Stromal cell of bone marrow (primary cell): ENCODE measurements around the gene MRPL28.
"Not testable (repeated sequence)": the region's sequence is repeated elsewhere in the genome, so short reads cannot be mapped to it uniquely, and the experiment has no call there.

Source experiments
- DNase-seq: peaks from one replicate; pipeline ENCODE4 v3.0.0-alpha.2; 2012; ENCODE audit warnings: low read depth

Gene MRPL28

DNA sequence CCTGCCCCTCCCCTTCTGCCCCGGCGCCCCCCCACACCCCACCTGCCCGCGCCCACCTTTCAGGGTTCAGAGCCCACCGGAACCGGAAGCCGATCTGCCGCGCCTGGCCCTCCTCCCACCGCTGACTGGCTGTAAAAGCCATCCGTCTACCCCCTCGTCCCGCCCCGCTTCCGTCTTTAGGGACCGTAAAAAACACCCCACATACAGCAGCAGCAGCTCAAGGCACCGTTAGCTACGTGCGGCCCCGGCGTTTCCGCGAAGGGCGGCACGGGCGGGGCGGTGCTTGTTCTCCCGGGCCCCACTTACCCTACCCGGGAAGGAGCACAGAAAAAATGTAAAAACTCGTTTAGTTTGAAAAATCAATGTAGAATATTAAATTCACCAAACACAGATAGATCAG lies at the start of gene MRPL28:
Gene MRPL28, minus strand, starts transcription at position 96 of the 400 bp plus-strand sequence. CDS start 320 bp downstream, outside the sequence.
- peak; percentile 88 for DNase-seq

DNA sequence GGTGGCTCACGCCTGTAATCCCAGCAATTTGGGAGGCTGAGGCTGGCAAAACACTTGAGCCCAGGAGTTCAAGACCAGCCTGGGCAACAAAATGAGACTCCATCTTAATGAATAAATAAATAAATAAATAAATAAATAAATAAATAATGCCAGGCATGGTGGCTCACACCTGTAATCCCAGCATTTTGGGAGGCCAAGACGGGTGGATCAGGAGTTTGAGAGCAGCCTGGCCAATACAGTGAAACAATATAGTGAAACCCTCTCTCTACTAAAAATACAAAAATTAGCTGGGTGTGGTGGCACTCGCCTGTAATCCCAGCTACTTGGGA lies 44.8 kb upstream of the MRPL28 start:
- DNase-seq, result not testable (repeated sequence)

DNA sequence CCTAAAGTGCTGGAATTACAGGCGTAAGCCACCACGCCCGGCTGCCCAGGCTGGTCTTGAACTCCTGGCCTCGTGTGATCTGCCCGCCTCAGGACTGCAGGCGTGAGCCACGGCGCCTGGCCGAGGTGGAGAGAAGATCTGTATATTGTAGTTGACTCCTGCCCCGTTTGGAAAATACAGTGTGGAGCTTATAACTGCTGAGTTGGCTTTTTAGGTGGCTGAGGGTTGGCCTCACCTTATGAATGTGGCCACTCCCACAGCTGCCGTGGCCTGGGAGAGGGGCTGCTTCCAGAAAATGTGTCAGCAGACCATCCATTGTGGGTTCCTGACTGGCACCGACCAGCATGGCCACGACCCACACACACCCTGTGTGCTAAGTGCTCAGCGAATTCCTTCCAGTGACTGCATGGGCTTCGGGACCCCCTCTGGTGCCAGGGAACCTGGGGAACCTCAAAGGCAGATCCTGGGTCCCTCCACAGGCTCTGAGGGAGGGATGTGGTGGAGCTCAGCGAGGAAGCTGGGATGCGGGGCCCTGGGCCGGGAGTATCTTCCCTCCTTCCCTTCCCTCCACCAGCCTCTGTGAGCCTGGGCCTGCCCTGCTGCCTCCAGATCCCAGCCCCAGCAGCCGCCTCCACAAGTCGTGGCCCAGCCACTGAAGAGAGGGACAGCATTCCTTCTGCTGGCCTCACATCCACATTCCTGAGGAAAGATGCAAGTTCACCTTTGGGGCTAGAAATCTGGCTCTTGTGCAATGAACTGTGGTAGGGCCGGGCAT lies 44.2 kb upstream of the MRPL28 start:
- no peak for DNase-seq

DNA sequence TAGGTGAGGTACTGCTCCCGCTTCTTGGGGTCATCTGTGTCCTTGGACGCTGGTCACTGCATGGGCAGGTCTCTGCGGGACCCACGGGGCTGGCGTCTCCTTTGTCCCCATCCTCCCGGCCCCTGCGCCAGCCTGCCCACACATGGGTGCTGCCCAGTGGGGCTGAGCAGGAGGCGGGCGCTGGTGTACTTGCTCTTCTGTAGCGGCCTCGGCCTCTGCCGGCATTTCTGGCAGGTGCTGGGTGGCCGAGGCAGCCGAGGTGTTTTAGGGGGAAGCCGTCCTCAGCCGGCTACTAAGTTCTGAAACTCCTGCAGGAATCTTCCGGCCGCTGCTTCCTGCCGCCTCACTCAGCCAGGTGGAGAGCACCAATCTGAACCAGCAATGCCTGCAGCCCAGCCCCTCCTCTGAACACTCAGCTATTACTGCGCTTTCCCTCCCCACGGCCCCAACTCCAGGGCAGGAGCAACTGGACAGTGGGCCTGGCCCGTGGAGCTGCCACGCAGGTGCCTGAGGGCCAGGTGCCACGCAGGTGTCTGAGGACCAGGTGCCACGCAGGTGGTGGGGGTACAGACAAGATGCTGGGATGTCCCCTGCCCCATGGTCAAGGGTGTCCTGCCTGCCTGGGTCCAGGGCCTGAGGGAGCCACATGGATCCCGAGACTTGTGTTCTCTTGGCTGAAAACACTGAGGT lies 41.4 kb upstream of the MRPL28 start:
- DNase-seq, result no peak

DNA sequence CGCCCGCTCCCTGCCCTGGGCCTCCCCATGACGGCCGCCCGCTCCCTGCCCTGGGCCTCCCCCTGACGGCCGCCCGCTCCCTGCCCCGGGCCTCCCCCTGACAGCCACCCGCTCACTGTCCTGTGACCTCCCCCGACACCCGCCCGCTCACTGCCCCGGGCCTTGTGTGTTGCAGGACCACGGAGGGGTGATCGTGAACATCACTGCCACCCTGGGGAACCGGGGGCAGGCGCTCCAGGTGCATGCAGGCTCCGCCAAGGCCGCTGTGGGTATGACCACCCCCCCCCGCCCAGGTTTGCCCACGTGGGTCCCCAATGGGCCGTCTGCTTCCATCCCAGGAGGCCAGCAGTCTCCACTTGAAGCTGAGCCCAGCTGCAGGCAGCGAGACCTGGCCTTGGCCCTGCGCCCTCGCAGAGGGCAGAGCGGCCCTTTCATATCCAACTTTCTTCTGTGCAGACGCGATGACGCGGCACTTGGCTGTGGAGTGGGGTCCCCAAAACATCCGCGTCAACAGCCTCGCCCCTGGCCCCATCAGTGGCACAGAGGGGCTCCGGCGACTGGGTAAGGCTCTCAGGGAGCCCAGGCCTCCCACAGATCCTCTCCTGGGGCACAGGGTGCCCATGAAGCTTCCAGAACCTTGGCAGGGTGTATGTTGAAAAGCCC lies 40.3 kb upstream of the MRPL28 start:
- no peak for DNase-seq

DNA sequence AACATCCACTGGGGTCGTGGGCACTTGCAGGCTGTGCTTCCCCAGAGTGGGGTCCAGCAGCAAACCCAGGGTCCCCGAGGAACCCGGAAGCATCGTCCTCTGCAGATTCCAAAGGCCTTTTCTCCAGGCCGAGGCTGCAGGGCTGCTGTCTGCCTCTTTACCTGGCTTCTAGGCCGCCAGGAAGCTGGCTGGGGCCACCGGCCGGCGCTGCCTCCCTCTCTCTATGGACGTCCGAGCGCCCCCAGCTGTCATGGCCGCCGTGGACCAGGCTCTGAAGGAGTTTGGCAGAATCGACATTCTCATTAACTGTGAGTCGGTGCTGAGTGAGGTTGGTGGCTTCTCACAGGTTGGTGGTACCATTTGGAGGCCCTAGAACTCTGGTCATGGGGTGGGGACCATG lies 36.9 kb upstream of the MRPL28 start:
- no peak for DNase-seq

DNA sequence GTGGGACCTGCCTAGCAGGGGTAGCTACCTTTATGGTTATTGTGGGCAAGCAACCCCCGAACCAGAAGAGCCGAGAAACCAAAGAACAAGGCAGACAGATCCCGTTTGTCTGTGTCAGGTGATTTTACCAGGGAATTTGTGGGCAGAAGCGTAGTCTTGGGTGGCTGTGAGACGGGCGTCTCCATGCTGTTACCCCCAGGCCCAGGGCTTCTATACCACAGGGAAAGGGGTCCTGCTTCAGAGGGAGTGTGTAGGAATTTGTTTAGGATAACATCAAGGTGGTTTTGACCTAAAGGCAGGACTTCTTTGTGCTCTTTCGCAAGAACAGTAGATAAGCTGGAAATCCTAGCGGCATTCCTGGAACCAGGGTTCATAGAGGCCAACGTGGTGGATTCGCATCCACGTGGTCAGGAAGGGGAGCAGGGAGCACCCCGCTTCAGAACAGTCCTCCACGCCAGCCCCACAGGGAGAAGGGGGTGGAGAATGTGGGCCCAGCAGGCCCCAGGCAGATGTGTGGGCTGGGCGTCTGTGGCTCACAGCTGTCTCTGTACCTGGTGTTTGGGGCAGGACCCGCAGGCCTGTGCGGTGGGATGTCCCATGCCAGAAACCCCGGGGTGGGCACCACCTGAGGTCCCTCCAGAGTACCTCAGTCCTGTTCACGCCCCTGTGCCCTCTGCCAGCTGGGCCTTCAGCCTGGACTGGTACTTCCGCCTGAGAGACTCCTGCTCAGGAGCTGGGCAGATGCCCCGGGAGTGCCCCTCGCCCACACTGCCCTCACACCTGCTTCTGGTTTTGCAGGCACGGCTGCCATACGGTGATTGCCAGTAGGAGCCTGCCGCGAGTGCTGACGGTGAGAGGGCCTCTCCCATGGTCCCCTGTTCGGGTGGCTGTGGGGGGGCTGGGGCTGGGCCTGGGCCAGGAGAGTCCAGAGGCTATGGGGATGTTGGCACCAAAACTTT lies 35.5 kb upstream of the MRPL28 start:
- no peak for DNase-seq

DNA sequence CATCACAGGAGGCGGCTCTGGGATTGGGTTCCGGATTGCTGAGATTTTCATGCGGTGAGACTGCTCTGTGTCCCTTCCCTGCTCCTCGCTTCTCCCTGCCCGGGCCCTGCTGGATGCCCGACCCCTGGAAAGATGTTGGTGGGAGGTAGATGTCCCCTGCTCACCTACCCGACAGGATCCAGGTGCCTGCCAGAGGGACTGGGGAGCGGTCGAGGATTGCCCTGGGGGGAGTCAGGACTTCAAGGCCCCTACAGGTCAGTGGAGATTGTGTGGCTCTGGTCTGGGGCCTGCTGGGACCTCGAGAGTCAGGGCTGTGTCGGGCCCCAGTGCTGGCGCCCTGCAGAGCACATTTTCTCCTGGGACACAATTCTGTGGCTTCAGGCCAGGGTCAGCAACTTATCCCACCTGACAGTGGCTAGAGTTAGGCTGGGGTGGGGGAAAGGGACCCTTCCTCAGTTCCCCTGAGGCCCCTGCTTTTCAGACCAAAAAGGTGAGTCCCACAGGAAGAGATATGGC lies 34.7 kb upstream of the MRPL28 start:
- no peak for DNase-seq

DNA sequence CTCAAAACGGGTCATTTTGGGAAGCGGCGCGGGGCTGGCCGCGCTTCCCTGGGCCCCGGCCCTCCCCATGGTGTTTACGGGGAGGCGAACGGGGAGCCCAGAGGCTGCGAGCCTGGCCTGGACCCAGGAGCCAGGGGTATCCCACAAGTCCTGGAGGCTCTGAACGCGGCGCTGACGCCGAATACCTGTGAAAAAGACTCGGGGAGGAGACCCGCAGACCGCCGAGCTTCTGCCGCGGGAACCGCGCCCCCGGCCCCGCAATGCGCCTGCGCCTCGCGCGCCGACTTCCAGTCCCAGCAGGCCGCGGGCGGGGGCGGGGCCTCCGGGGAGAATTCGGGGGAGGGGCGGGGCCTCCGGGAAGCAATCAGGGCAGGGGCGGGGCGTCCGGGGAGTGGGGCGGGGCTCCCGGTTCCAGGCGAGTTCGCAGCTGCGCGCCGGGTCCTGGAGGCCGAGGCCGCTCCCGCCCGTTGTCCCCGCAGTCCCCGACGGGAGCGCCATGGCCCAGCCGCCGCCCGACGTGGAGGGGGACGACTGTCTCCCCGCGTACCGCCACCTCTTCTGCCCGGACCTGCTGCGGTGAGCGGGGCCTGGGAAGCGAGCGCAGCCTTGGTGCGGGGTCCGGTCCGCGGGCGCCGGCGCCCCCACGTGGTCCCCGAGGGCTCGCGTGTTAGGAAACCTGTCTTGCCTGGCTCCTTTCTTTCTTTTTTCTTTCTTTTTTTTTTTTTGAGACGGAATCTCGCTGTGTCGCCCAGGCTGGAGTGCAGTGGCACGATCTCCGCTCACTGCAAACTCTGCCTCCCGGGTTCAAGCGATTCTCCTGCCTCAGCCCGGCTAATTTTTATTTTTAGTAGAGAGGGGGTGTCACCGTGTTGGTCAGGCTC lies 31.4 kb upstream of the MRPL28 start, which contains the start of gene DECR2:
Gene DECR2, plus strand, starts transcription at position 418 of the 881 bp plus-strand sequence. Its CDS starts 79 bp downstream, at position 497.
- DNase-seq, result peak; percentile 77

DNA sequence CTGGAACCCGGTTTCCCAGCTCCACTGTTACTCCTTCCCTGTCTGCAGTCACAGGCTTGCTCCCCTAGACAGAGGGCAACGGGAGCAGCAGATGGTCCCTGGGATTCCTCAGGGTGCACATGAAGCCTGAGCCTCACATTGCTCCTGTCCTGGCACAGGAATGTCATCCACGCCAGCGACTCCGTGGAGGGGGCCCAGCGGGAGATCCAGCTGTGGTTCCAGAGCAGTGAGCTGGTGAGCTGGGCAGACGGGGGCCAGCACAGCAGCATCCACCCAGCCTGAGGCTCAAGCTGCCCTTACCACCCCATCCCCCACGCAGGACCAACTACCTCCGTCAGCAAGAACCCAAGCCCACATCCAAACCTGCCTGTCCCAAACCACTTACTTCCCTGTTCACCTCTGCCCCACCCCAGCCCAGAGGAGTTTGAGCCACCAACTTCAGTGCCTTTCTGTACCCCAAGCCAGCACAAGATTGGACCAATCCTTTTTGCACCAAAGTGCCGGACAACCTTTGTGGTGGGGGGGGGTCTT lies 29.8 kb upstream of the MRPL28 start:
- no peak for DNase-seq

DNA sequence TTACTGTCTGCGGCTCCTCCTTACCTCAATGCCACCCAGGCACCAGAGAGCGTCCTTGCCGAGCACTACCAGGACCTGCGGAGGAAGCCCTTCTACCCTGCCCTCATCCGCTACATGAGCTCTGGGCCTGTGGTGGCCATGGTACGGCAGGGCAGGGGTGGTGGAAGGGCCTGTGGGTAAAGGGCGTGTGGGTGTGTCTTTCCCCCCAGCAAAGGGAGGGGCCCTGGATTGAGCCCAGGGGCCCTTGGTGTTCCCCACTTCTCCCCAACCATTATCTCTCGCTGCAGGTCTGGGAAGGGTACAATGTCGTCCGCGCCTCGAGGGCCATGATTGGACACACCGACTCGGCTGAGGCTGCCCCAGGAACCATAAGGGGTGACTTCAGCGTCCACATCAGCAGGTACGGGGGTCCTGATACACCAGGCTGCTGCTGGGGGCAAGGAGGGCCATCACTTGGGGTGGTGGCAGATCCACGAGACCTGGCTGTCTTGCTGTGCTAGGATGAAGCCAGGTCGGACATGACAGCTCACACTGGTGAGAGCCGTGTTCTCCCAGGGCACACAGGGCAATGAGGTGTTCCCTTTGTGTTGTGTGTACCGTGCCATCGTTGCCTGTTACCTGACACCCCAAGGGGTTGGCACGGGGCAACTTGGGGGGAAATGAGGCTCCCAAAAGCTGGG lies 29.1 kb upstream of the MRPL28 start:
- no peak for DNase-seq

DNA sequence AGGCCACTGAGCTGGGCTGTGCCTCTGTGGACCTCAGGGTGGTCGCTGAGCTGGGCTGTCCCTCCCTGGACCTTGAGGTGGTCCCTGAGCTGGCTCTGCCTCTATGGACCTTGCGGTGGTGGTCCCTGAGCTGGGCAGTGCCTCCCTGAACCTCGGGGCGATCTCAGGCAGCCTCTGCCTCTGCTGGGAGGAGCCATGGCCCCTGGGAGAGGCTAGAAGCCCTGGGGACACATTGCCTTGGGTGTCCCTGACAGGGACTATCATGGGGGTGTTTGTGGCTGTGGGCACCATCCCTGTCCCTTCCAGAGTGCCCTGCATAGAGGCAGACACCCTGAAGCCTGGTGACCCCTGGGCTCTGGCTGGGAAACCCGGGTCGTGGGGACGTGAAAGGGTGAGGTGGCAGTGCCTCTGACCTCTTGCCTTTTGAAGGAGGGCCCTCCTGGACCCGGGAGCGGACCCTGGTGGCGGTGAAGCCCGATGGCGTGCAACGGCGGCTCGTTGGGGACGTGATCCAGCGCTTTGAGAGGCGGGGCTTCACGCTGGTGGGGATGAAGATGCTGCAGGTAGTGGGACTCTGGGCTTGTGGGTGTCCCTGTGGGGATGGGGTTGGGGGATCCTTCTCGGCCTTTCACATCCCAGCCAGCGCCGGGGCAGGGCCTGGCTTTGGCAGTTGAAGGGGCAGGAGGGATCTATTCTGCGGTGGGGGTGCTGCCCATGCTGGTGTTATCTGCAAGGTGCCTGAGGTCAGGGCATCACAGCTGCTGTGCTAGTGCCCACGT lies 28.4 kb upstream of the MRPL28 start:
- DNase-seq, result no peak

DNA sequence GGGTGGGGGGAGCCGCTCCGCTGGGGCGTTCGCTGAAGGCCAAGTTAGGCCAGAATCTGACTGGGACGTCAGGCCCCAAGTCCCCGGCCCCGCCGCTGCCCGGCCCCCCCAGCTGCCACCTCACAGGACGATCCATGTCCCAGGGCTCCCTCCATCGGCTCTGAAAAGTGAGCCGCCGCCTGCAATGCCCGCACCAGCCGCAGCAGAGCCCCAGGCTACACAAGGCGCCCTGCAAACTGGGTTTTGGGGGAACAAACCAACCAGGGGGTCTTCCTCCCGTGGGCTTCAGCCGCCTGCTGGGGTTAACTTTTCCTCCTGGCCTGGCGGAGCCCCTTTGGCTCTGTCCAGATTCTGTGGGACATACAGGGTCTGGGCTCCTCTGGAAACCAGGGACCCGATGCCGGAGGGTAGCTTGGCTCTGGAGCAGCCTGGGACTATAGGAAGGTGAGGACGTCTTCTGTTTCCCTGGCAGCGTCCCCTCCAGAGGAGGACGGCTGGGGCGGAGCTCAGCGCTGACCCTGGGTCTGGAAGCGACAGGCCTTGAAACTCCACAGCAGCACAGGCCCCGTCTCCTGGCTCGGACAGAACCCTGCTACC lies 27.5 kb upstream of the MRPL28 start:
- DNase-seq, result peak; percentile 47

DNA sequence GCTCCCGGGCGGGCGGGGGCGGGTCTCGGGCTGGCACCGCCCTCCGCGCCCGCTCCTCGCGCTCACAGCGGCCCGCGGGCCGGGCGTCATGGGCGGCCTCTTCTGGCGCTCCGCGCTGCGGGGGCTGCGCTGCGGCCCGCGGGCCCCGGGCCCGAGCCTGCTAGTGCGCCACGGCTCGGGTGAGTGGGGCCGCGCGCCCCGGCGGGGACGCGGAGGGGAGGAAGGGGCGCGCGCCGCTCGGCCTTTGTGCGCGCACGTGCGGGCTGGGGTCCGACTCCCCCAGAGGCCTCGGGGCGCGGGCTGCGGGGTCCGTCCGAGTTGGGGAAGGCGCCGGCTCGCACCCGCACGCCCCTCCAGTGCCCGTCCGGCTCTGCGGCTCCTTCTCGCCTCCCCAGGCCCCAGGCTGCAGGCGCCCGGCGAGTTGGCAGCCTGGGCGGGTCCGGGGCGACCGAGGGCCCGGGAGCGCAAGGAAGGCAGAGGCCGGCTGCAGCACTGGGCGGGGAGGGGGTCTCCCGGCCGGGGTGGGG lies 26.9 kb upstream of the MRPL28 start, which contains the start of gene NME4:
Gene NME4, plus strand, starts transcription at position 65 of the 527 bp plus-strand sequence. Its CDS starts 24 bp downstream, at position 89.
- DNase-seq, result no peak

DNA sequence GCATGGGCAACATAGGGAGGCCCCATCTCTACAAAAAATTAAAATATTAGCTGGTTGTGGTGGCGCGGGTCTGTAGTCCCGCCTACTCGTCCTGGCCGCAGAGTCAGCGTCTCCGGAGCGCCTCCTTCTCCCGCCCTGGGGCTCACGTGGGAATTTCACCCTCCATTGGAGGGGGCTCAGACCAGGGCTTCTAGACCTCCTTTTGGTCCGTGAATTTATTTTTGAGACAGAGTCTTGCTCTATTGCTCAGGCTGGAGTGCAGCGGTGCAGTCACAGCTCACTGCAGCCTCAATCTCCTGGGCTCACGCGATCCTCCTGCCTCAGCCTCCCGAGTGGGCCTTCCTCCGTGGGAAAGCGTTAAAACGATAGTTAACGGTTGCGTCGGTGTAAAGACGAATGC lies 26.3 kb upstream of the MRPL28 start:
- no peak for DNase-seq

DNA sequence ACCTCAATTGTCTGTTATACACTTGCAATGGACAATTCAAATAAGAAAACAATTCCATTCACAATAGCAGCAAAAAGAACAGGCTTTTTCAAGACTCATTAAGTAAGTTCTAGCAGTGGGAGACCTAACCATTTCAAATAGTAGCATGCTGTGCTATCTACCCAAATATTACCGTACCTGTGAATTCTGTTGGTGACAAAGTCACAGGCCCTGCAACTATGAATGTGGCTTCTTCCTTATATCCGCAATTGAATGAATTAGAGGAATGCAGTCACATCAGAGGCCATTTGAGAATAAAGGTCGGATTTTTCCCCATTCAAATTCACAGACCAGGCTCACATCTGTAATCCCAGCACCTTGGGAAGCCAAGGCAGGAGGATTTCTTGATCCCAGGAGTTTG lies 25.9 kb upstream of the MRPL28 start:
- DNase-seq, result no peak

DNA sequence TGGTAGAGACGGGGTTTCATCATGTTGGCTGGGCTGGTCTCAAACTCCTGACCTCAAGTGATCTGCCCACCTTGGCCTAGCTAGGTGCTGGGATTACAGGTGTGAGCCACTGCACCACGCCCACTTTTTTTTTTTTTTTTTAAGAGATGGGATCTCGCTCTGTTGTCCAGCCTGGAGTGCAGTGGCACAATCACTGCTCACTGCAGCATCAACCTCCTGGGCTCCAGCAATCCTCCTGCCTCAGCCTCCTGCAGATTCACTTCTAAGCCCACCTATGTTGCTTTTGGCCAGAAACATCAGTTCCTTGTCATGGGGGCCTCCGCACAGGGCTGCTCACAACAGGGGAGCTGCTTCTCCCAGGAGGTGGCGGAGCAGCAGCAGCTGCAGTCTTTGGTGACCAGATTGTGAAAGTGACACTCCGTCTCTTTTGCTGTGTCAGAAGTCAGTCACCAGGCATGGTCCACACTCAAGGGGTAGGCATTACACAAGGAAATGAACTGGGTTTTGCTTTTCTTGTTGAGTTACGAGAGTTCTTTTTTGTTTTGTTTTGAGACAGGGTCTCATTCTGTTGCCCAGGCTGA lies 22.2 kb upstream of the MRPL28 start:
- no peak for DNase-seq

DNA sequence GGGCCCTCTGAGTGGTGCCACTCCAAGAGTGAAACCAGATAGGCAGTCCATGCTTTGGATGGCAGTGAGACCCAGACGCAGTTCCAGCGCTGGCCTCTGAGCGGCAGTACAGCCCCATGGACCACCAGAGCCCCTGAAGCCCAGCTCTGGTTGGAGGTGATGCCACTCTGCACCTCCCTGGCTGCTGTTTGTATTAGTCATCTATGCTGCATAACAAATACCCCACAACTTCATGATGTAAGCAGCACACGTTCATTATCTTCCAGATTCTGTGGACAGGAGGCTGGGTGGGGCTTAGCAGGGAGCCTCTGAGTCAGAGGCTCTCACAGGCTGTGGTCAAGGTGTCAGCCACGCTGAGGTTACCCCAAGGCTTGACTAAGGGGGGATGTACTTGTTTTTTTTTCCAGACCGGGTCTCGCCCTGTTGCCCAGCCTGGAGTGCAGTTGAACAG lies 21.6 kb upstream of the MRPL28 start:
- DNase-seq, result no peak
